Neuron (in vitro differentiated cells): ENCODE data around the gene TSPAN32.

Experiments
- H2AFZ ChIP-seq: one replicate; pipeline ENCODE4 v1.6.1; 2013; ENCODE audit warnings: low read depth, mild to moderate bottlenecking, inconsistent platforms, low read length, moderate library complexity
- H3K27me3 ChIP-seq: one replicate; pipeline ENCODE4 v1.6.1; 2013; ENCODE audit warnings: low read length; ENCODE audit not compliant: insufficient read depth
- H3K36me3 ChIP-seq: one replicate; pipeline ENCODE4 v1.6.1; 2013; ENCODE audit warnings: low read length; ENCODE audit not compliant: insufficient read depth
- H3K4me1 ChIP-seq: one replicate; pipeline ENCODE4 v1.6.1; 2013; ENCODE audit warnings: low read length; ENCODE audit not compliant: insufficient read depth
- H3K4me3 ChIP-seq: 2 replicates; pipeline ENCODE4 v1.5.1; 2013; ENCODE audit warnings: mild to moderate bottlenecking, low read length, moderate library complexity
- H3K9me3 ChIP-seq: one replicate; pipeline ENCODE4 v1.6.1; 2013; ENCODE audit warnings: low read length

The TSPAN32 gene

GRCh38 chr11:2301631-2302305, at the start of gene TSPAN32, which contains the start of gene C11orf21:
TSS of gene TSPAN32 (plus strand) at chr11:2302013. CDS start at chr11:2302150, 137 bp downstream.
TSS of gene C11orf21 (minus strand) at chr11:2301918. CDS start at chr11:2301808, 110 bp downstream.
- H2AFZ ChIP-seq: no peak within 1 kb of the TSS
- H3K9me3 ChIP-seq: no peaks in the 10 kb centered on the region
- peaks cover 4% of the 10 kb centered on the region for H3K27me3 ChIP-seq
- no peaks in the 10 kb centered on the region for H3K36me3 ChIP-seq
- H3K4me3 ChIP-seq: no peak within 1 kb of the TSS
- no peaks in the 10 kb centered on the region for H3K4me1 ChIP-seq

DNA sequence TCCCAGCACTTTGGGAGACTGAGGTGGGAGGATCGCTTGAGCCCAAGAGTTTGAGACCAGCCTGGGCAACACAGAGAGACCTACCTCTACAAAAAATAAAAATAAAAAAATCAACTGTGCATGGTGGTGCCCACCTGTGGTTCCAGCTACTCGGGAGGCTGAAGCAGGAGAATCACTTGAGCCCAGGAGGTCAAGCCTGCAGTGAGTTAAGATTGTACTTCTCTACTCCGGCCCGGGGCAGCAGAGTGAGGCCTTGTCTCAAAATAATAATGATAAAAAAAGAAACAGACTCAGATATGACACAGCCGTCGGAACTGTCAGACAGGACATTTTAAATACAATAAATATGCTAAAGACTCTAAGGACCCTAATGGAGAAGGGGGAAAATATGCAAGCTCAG, 49.8 kb upstream of the TSPAN32 start:
- Histone ChIP-seq H3K9me3 (no peaks in the 10 kb centered on the region), H3K4me1 (no peaks in the 10 kb centered on the region), H3K27me3 (no peaks in the 10 kb centered on the region), H3K4me3 (no peak overlapping the region), H2AFZ (no peak overlapping the region), H3K36me3 (no peaks in the 10 kb centered on the region)

DNA sequence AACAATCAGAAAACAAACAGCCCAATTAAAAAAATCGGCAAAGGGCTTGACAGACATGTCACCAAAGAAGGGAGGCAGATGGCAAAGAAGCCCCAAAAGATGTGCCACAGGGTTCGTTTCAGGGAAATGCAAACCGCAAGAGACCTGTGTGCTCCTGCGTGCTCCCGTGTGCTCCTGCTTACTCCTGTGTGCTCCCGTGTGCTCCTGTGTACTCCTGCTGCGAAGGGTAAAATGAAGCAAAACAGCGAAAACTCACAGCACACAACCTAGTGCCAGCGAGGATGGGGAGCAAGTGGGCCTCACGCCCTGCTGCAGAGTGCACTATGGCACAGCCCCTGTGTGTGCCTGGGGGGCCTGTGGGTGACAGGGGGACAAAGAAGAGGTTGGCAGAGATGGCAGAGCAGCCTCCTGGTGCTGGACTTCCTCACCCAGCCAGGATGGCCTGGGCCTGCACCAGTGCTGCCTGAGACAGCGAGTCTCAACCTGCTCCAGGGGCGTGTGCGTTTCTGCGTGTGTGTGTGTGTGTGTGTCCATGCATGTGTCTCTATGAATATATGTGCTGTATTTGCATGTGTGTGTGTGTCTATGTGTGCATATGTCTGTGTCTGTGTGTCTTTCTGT, 45.4 kb upstream of the TSPAN32 start:
- no peak overlapping the region for H2AFZ ChIP-seq
- no peaks in the 10 kb centered on the region for H3K36me3 ChIP-seq
- H3K9me3 ChIP-seq: no peaks in the 10 kb centered on the region
- no peaks in the 10 kb centered on the region for H3K27me3 ChIP-seq
- no peaks in the 10 kb centered on the region for H3K4me1 ChIP-seq
- H3K4me3 ChIP-seq: no peak overlapping the region

GRCh38 chr11:2256951-2257700, 44.7 kb upstream of the TSPAN32 start:
- Histone ChIP-seq H3K27me3 (no peaks in the 10 kb centered on the region), H3K4me1 (no peaks in the 10 kb centered on the region), H2AFZ (no peak overlapping the region), H3K4me3 (no peak overlapping the region), H3K9me3 (no peaks in the 10 kb centered on the region), H3K36me3 (no peaks in the 10 kb centered on the region)

DNA sequence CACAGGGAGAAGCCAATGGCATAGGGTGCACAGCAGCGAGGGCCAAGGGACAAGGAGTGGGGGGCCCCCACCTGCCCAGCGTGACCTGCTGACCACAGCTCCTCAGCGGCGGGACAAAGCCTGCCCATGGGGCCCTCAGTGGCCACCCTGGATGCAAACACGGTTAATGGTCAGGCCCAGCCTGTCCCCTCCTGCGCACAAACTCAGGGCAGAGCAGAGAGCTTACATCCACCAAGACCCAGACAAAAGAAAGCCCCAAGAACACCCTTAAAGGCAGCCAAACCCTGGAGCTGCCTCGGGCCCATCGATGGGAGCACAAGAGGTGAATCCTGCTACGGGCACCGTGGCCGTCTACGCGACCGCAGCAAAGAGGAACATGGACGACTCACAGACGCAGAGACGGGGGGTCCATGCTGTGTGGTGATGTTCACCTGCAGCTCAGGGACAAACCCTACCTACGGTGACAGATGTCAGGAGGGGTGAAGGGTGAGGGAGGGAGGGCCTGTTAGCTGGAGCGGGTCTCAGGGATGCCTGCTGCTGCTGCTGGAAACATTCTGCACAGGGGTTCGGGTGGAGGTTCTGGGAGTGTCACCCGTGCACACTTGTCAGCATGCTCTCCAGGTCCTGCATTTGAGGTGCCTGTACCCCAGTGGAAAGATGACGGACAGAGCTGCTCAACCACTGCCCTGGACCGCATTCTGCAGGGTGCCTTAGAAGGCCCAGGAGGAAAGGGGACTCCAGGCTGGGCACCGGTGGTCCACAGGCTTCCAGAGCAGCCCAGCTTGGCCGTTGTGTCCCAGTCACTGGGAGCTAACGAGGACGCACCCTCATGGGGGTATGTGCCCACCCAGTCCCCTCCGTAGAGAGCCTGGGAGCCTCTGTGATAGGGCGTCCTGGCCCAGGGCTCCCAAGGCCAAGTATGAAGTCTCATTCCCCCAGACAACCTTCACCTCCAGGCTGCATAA, 43.0 kb upstream of the TSPAN32 start:
- H3K36me3 ChIP-seq: no peaks in the 10 kb centered on the region
- H2AFZ ChIP-seq: no peak overlapping the region
- no peak overlapping the region for H3K4me3 ChIP-seq
- no peaks in the 10 kb centered on the region for H3K4me1 ChIP-seq
- no peaks in the 10 kb centered on the region for H3K9me3 ChIP-seq
- H3K27me3 ChIP-seq: peaks cover under 1% of the 10 kb centered on the region

DNA sequence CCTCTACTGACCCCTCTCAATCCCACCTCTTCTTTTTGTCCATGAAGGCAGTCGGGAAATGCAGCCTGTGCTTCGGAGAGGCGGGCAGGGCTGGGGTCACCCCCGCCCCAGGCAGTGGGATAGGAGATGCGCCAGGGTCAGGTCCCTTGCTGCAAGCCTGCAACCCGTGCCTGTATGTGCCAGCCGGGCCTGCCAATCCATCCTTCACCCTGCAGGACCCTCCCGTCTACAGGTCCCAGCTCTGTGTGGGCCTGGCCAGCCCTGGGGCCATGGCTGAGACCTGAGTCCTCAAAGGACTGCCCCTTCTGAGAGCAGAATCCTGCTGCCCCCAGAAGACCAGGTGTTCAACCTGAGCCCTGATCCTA, 42.4 kb upstream of the TSPAN32 start:
- no peaks in the 10 kb centered on the region for H3K4me1 ChIP-seq

GRCh38 chr11:2259897-2260451, 41.8 kb upstream of the TSPAN32 start:
- Histone ChIP-seq H3K4me1 (no peaks in the 10 kb centered on the region), H3K4me3 (no peak overlapping the region), H3K27me3 (peaks cover 8% of the 10 kb centered on the region), H3K9me3 (no peaks in the 10 kb centered on the region), H3K36me3 (no peaks in the 10 kb centered on the region), H2AFZ (no peak overlapping the region)

More for the DNA sequence above, 42.4 kb upstream of the TSPAN32 start:
- H3K9me3 ChIP-seq: no peaks in the 10 kb centered on the region
- peaks cover 4% of the 10 kb centered on the region for H3K27me3 ChIP-seq
- no peaks in the 10 kb centered on the region for H3K36me3 ChIP-seq
- no peak overlapping the region for H2AFZ ChIP-seq
- H3K4me3 ChIP-seq: no peak overlapping the region

- H3K4me3 ChIP-seq: no peak overlapping the region
- H3K27me3 ChIP-seq: peaks cover 14% of the 10 kb centered on the region
- H3K4me1 ChIP-seq: no peaks in the 10 kb centered on the region
Observed at GRCh38 chr11:2260491-2261364, 41.1 kb upstream of the TSPAN32 start.

GRCh38 chr11:2261436-2262230, 40.2 kb upstream of the TSPAN32 start:
- Histone ChIP-seq H2AFZ (no peak overlapping the region), H3K36me3 (no peaks in the 10 kb centered on the region), H3K27me3 (peaks cover 23% of the 10 kb centered on the region), H3K4me3 (no peak overlapping the region), H3K9me3 (no peaks in the 10 kb centered on the region), H3K4me1 (no peaks in the 10 kb centered on the region)

More at GRCh38 chr11:2260491-2261364, 41.1 kb upstream of the TSPAN32 start:
- Histone ChIP-seq H2AFZ (no peak overlapping the region), H3K36me3 (no peaks in the 10 kb centered on the region), H3K9me3 (no peaks in the 10 kb centered on the region)

DNA sequence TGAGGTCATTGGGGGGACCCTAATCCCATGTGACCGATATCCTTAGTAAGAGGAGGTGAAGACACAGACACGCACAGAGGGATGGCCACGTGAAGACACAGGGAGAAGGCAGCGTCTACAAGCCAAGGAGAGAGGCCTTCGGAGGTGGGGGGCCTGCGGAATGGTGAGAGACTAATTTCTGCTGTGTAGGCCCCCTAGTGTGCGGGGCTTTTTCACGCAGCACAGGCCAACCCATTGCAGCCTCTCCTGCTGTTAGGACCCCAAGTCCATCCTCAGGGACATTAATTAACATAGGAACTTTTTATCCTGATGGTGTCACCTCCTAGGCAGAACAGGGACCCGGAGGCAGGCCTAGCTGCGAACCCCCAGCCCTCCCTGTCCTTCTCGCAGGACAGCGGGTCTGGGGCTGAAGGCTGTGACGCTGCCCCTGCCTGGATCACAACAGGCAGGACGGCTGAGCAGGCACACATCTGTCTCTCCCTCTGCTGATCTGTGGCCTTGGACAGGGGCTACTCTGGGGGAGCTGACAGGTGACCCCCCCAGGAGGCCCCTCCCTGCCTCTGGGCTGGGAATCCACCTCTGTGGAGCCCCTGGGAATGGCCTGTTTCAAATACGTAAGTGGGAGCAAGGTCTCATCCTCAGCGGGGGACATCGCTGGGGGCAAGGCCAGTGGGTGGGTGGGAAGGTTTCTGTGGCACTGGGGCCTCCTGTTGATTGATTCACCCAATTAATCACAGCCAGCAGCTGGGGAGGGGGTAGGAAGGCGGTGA, 39.3 kb upstream of the TSPAN32 start:
- no peak overlapping the region for H3K4me3 ChIP-seq
- H3K27me3 ChIP-seq: peaks cover 27% of the 10 kb centered on the region

More for the DNA sequence above, 39.3 kb upstream of the TSPAN32 start:
- Histone ChIP-seq H2AFZ (no peak overlapping the region), H3K9me3 (no peaks in the 10 kb centered on the region), H3K36me3 (no peaks in the 10 kb centered on the region), H3K4me1 (no peaks in the 10 kb centered on the region)
